Measurements from ENCODE around the gene LIN28B.

- TF ChIP-seq, protein P1, sequence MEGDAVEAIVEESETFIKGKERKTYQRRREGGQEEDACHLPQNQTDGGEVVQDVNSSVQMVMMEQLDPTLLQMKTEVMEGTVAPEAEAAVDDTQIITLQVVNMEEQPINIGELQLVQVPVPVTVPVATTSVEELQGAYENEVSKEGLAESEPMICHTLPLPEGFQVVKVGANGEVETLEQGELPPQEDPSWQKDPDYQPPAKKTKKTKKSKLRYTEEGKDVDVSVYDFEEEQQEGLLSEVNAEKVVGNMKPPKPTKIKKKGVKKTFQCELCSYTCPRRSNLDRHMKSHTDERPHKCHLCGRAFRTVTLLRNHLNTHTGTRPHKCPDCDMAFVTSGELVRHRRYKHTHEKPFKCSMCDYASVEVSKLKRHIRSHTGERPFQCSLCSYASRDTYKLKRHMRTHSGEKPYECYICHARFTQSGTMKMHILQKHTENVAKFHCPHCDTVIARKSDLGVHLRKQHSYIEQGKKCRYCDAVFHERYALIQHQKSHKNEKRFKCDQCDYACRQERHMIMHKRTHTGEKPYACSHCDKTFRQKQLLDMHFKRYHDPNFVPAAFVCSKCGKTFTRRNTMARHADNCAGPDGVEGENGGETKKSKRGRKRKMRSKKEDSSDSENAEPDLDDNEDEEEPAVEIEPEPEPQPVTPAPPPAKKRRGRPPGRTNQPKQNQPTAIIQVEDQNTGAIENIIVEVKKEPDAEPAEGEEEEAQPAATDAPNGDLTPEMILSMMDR (IDR thresholded peaks at IDR 0.05), result no peak
- TF ChIP-seq POLR2A (IDR thresholded peaks at IDR 0.05), result no peak
Measured at GRCh38 chr6:105024803-105025202, 67.9 kb downstream of the LIN28B start.

Measured in lower leg skin (tissue), 3 donors.